Measurements from ENCODE around the gene DEPDC1. TPM values are rescaled to one million over a fixed set of nuclear protein-coding genes. Genes with fewer than 3 reads are reported as not detected.
"Not testable (repeated sequence)": the region's sequence is repeated elsewhere in the genome, so short reads cannot be mapped to it uniquely, and the experiment has no call there.

The DEPDC1 gene
- total RNA-seq, 1 experiment from 2014 or later: 26.1 TPM

GRCh38 chr1:68478662-68479061 lies 18.2 kb downstream of the DEPDC1 start:
- no peak overlapping the region for H3K27ac Mint-ChIP-seq
- peaks cover 35 to 62% (median 57%) of the 10 kb centered on the region in 3 experiments; a peak in 6 of 7 replicates for H3K36me3 Mint-ChIP-seq (ENCODE audit: insufficient read depth in 1 of 3, low read depth in 3 of 3)
- H3K4me1 Mint-ChIP-seq: peaks cover 10 to 13% of the 10 kb centered on the region in 2 experiments

GRCh38 chr1:68476626-68477025 lies 20.3 kb downstream of the DEPDC1 start:
- not testable (repeated sequence) for H3K4me2 ChIP-seq (ENCODE audit: insufficient read depth, insufficient read length, low read length); H3K79me1 ChIP-seq (ENCODE audit: insufficient read depth, low read depth, low read length, poor library complexity, severe bottlenecking); H2BK15ac ChIP-seq (ENCODE audit: low read depth, low read length); H3K27ac ChIP-seq (ENCODE audit: insufficient read length, low read depth, low read length); H3K9ac ChIP-seq (ENCODE audit: extremely low read depth, insufficient read length, low read length); H3K23me2 ChIP-seq (ENCODE audit: insufficient read length, low read depth, low read length, poor library complexity, severe bottlenecking); H3K79me2 ChIP-seq (ENCODE audit: insufficient read depth, low read length); H4K8ac ChIP-seq (replicated peaks; ENCODE audit: insufficient read length, low read depth, low read length); H2AK5ac ChIP-seq (ENCODE audit: insufficient read length, low read length); DNase-seq; H4K20me1 ChIP-seq (ENCODE audit: control insufficient read depth, insufficient read depth, insufficient read length); H3K9me3 ChIP-seq (ENCODE audit: control insufficient read depth, low read depth, low read length); H3K23ac ChIP-seq (ENCODE audit: insufficient read length, low read depth, low read length); H3K9me3 Mint-ChIP-seq; H2AFZ ChIP-seq (ENCODE audit: low read length); H3K18ac ChIP-seq (ENCODE audit: insufficient read length, low read depth, low read length); H4K91ac ChIP-seq (ENCODE audit: insufficient read length, low read depth, low read length); H3K27ac Mint-ChIP-seq; H2BK120ac ChIP-seq (ENCODE audit: low read depth, low read length, poor library complexity, severe bottlenecking); H3K14ac ChIP-seq (ENCODE audit: insufficient read depth, low read length); H3K56ac ChIP-seq (ENCODE audit: insufficient read length, low read depth, low read length); H2BK20ac ChIP-seq (ENCODE audit: low read depth, low read length, poor library complexity, severe bottlenecking); H2BK5ac ChIP-seq (ENCODE audit: insufficient read length, low read length); H3K4me1 ChIP-seq (ENCODE audit: insufficient read depth, low read length); H3K27me3 ChIP-seq (ENCODE audit: insufficient read depth, low read length); H3K27me3 Mint-ChIP-seq (ENCODE audit: low read depth); H2BK12ac ChIP-seq (ENCODE audit: insufficient read length, low read depth, low read length); H3T11ph ChIP-seq (ENCODE audit: low read length); H3K4me3 Mint-ChIP-seq; H4K5ac ChIP-seq (ENCODE audit: insufficient read length, low read depth, low read length); H3K4ac ChIP-seq (ENCODE audit: low read depth, low read length)
- peaks cover 22 to 43% (median 43%) of the 10 kb centered on the region in 3 experiments; a peak in 6 of 7 replicates for H3K36me3 Mint-ChIP-seq (ENCODE audit: insufficient read depth in 1 of 3, low read depth in 3 of 3)
- peaks cover 10 to 13% of the 10 kb centered on the region in 2 experiments for H3K4me1 Mint-ChIP-seq
- WGBS (ENCODE audit: extremely low coverage, insufficient read length, low lambda C conversion rate): no CpG with 5 or more reads among the region's 2 CpGs

More at GRCh38 chr1:68478662-68479061, 18.2 kb downstream of the DEPDC1 start:
- no peak overlapping the region for H2AK5ac ChIP-seq (ENCODE audit: insufficient read length, low read length)
- H3K14ac ChIP-seq (ENCODE audit: insufficient read depth, low read length): no peak overlapping the region
- H3K9ac ChIP-seq (ENCODE audit: extremely low read depth, insufficient read length, low read length): no peak overlapping the region
- no peaks in the 10 kb centered on the region for H3K4me1 ChIP-seq (ENCODE audit: insufficient read depth, low read length)
- no peaks in the 10 kb centered on the region for H4K20me1 ChIP-seq (ENCODE audit: control insufficient read depth, insufficient read depth, insufficient read length)
- no peaks in the 10 kb centered on the region for H3K79me2 ChIP-seq (ENCODE audit: insufficient read depth, low read length)
- no peak overlapping the region for H3T11ph ChIP-seq (ENCODE audit: low read length)
- no peak overlapping the region for H3K56ac ChIP-seq (ENCODE audit: insufficient read length, low read depth, low read length)
- no peaks in the 10 kb centered on the region for H3K27me3 Mint-ChIP-seq (ENCODE audit: low read depth)
- no peaks in the 10 kb centered on the region for H3K9me3 Mint-ChIP-seq
- no peak overlapping the region for H2BK15ac ChIP-seq (ENCODE audit: low read depth, low read length)
- DNase-seq: no peak
- no peak overlapping the region for H2AFZ ChIP-seq (ENCODE audit: low read length)
- H4K91ac ChIP-seq (ENCODE audit: insufficient read length, low read depth, low read length): no peak overlapping the region
- no peak overlapping the region for H4K5ac ChIP-seq (ENCODE audit: insufficient read length, low read depth, low read length)
- no peak overlapping the region for H3K4me3 Mint-ChIP-seq
- no peak overlapping the region for H3K23ac ChIP-seq (ENCODE audit: insufficient read length, low read depth, low read length)
- no peak overlapping the region for H2BK120ac ChIP-seq (ENCODE audit: low read depth, low read length, poor library complexity, severe bottlenecking)
- no peak overlapping the region for H3K18ac ChIP-seq (ENCODE audit: insufficient read length, low read depth, low read length)
- H2BK5ac ChIP-seq (ENCODE audit: insufficient read length, low read length): no peak overlapping the region
- H2BK20ac ChIP-seq (ENCODE audit: low read depth, low read length, poor library complexity, severe bottlenecking): no peak overlapping the region
- H4K8ac ChIP-seq (replicated peaks; ENCODE audit: insufficient read length, low read depth, low read length): no peak overlapping the region
- no peaks in the 10 kb centered on the region for H3K27me3 ChIP-seq (ENCODE audit: insufficient read depth, low read length)
- H3K27ac ChIP-seq (ENCODE audit: insufficient read length, low read depth, low read length): no peak overlapping the region
- no peaks in the 10 kb centered on the region for H3K23me2 ChIP-seq (ENCODE audit: insufficient read length, low read depth, low read length, poor library complexity, severe bottlenecking)
- H3K4me2 ChIP-seq (ENCODE audit: insufficient read depth, insufficient read length, low read length): no peak overlapping the region
- no CpG with 5 or more reads among the region's 2 CpGs for WGBS (ENCODE audit: extremely low coverage, insufficient read length, low lambda C conversion rate)
- no peak overlapping the region for H2BK12ac ChIP-seq (ENCODE audit: insufficient read length, low read depth, low read length)
- H3K4ac ChIP-seq (ENCODE audit: low read depth, low read length): no peak overlapping the region
- H3K9me3 ChIP-seq (ENCODE audit: control insufficient read depth, low read depth, low read length): no peaks in the 10 kb centered on the region
- TF ChIP-seq CTCF (conservative IDR thresholded peaks at IDR 0.05): no peak
- no peaks in the 10 kb centered on the region for H3K79me1 ChIP-seq (ENCODE audit: insufficient read depth, low read depth, low read length, poor library complexity, severe bottlenecking)

Data from H9 (cell line).